K562 (cell line): ENCODE measurements around the gene SLC35E2B. TPM values are rescaled to one million over a fixed set of nuclear protein-coding genes. Genes with fewer than 3 reads are reported as not detected.

Experiments used
- CXXC5 ChIP-seq: fragments of 250-450 bp; sonication (Bioruptor Pico); IDR thresholded peaks from 2 replicates; pipeline ENCODE4 v1.8.0; 2022; ENCODE audit warnings: inconsistent platforms, mild to moderate bottlenecking, moderate library complexity
- ETS2 ChIP-seq: IDR thresholded peaks from 2 replicates; pipeline ENCODE4 v1.6.1; 2016; ENCODE audit warnings: borderline replicate concordance, missing genetic modification characterization, mild to moderate bottlenecking, moderate library complexity, missing compliant biosample characterization; ENCODE audit not compliant: poor library complexity, severe bottlenecking
- FIP1L1 ChIP-seq: fragments of 200-400 bp; formaldehyde crosslinking; IDR thresholded peaks from 2 replicates; pipeline ENCODE4 v1.6.1; 2018; ENCODE audit warnings: mild to moderate bottlenecking, low read depth, low read length; ENCODE audit not compliant: poor library complexity, severe bottlenecking
- GATAD2A ChIP-seq: fragments of 450-650 bp; IDR thresholded peaks from 2 replicates; pipeline ENCODE4 v1.6.1; 2017
- GATAD2B ChIP-seq: fragments of 450-650 bp; IDR thresholded peaks from 2 replicates; pipeline ENCODE4 v1.6.1; 2017; ENCODE audit warnings: mild to moderate bottlenecking, borderline replicate concordance
- HNRNPL ChIP-seq: fragments of 200-400 bp; formaldehyde crosslinking; IDR thresholded peaks from 2 replicates; pipeline ENCODE4 v1.6.1; 2017; ENCODE audit warnings: low read depth, mild to moderate bottlenecking, low read length
- KLF10 ChIP-seq: fragments of 250-450 bp; sonication (Bioruptor Pico); IDR thresholded peaks from 2 replicates; pipeline ENCODE4 v1.6.1; 2021; ENCODE audit warnings: matching md5 sums
- LCOR ChIP-seq: sonication (generic); formaldehyde crosslinking; IDR thresholded peaks from 2 replicates; pipeline ENCODE4 v1.8.0; 2022; ENCODE audit warnings: mild to moderate bottlenecking, missing genetic modification reagents
- NONO ChIP-seq, 2 experiments: fragments of 200-400 bp in 1 of 2; fragments of 450-650 bp in 1 of 2; formaldehyde crosslinking in 1 of 2; IDR thresholded peaks; 2 replicates each; pipeline ENCODE4 v1.6.1; 2017; ENCODE audit warnings: low read depth in 2 of 2, mild to moderate bottlenecking in 2 of 2, moderate library complexity in 2 of 2, low read length in 1 of 2
- NR2C2 ChIP-seq, 2 experiments: fragments of 200-800 bp in 1 of 2; sonication (Bioruptor generic) in 1 of 2; sonication (generic) in 1 of 2; formaldehyde crosslinking in 1 of 2; IDR thresholded peaks; 2 replicates each; pipeline versions ENCODE4 v1.6.1 to v1.8.0; 2016 to 2022; ENCODE audit warnings: mild to moderate bottlenecking in 1 of 2, missing compliant biosample characterization in 1 of 2, missing genetic modification characterization in 1 of 2, missing genetic modification reagents in 1 of 2
- RBM15 ChIP-seq: fragments of 200-400 bp; formaldehyde crosslinking; IDR thresholded peaks from 2 replicates; pipeline ENCODE4 v1.6.1; 2018; ENCODE audit warnings: mild to moderate bottlenecking, low read length, moderate library complexity; ENCODE audit not compliant: insufficient read depth
- RHOXF2B ChIP-seq: fragments of 250-450 bp; sonication (Bioruptor Pico); conservative IDR thresholded peaks from 2 replicates; pipeline ENCODE4 v1.5.1; 2021
- SAFB ChIP-seq: fragments of 200-400 bp; formaldehyde crosslinking; IDR thresholded peaks from 2 replicates; pipeline ENCODE4 v1.6.1; 2017; ENCODE audit warnings: low read depth, low read length, borderline replicate concordance
- SAP30 ChIP-seq: fragments of 200-600 bp; sonication (generic); IDR thresholded peaks from 2 replicates; pipeline ENCODE4 v1.6.1; 2012; ENCODE audit warnings: borderline replicate concordance, low read depth, mild to moderate bottlenecking, moderate library complexity, low read length, control low read depth, inconsistent platforms; ENCODE audit not compliant: insufficient read depth, poor library complexity, severe bottlenecking
- SREBF2 ChIP-seq: sonication (generic); formaldehyde crosslinking; IDR thresholded peaks from 2 replicates; pipeline ENCODE4 v1.4.0; 2020; ENCODE audit warnings: mild to moderate bottlenecking, missing genetic modification reagents
- TCF7 ChIP-seq: sonication (generic); IDR thresholded peaks from 2 replicates; pipeline ENCODE4 v1.6.1; 2016; ENCODE audit warnings: antibody characterized with exemption, borderline replicate concordance
- ZNF436 ChIP-seq: fragments of 250-450, 450-650 bp; sonication (Bioruptor Pico); formaldehyde crosslinking; IDR thresholded peaks from 2 replicates; pipeline ENCODE4 v1.7.0; 2020; ENCODE audit warnings: mild to moderate bottlenecking
- ZNF707 ChIP-seq: fragments of 250-450 bp; sonication (Bioruptor Pico); conservative IDR thresholded peaks from 2 replicates; pipeline ENCODE4 v1.8.0; 2022; ENCODE audit warnings: inconsistent platforms, mild to moderate bottlenecking, moderate library complexity
- ZNF780A ChIP-seq: fragments of 250-450 bp; sonication (Bioruptor Pico); IDR thresholded peaks from 2 replicates; pipeline ENCODE4 v1.5.0; 2021; ENCODE audit warnings: mild to moderate bottlenecking
- polyA plus RNA-seq, 8 experiments: library from polyadenylated mRNA; depleted of rRNA in 4 of 8; stranded (reverse) in 5 of 8; unstranded in 3 of 8; fragments of >200 nt; fragmentation: Nextera tagmentation in 2 of 8; fragmentation: Illumina TruSeq in 1 of 8; extraction: Ambion mirVana in 2 of 8; extraction: Trizol in 1 of 8; gene quantifications; 2 replicates each; pipeline versions ENCODE4 v1.2.1 to v1.2.3, GENCODE V29; 2011 to 2014; ENCODE audit warnings: inconsistent platforms in 1 of 8, missing spikeins in 1 of 8
- total RNA-seq, 7 experiments: library from RNA; depleted of rRNA in 6 of 7; stranded (reverse); fragments of >200 nt in 6 of 7; fragmentation: Illumina TruSeq in 2 of 7; extraction: Trizol in 2 of 7; gene quantifications; 2 replicates each; pipeline versions ENCODE4 v1.2.1 to v1.2.3, GENCODE V29; 2011 to 2021; ENCODE audit warnings: low replicate concordance in 1 of 7
- TF ChIP-seq, protein P1 (sequence below): sonication (generic); formaldehyde crosslinking; IDR thresholded peaks from 2 replicates; pipeline ENCODE4 v1.8.1; 2022; ENCODE audit warnings: missing genetic modification reagents
- TF ChIP-seq, protein P2 (sequence below): sonication (generic); formaldehyde crosslinking; IDR thresholded peaks from 2 replicates; pipeline ENCODE4 v1.8.0; 2022; ENCODE audit warnings: mild to moderate bottlenecking, missing genetic modification reagents
- TF ChIP-seq, protein P3 (sequence below): sonication (generic); formaldehyde crosslinking; IDR thresholded peaks from 2 replicates; pipeline ENCODE4 v1.8.1; 2022; ENCODE audit warnings: missing genetic modification reagents
- TF ChIP-seq, protein P4 (sequence below): conservative IDR thresholded peaks from 2 replicates; pipeline ENCODE4 v1.6.1; 2011; ENCODE audit warnings: low read depth, mild to moderate bottlenecking, low read length; ENCODE audit not compliant: control insufficient read depth

The SLC35E2B gene
- total and polyA plus RNA-seq, 9 of the 15 experiments (the other 6 are each of a cell fraction or from before 2014, with no cell fraction given), result 4.7 to 44.6 (median 20.7) TPM

DNA sequence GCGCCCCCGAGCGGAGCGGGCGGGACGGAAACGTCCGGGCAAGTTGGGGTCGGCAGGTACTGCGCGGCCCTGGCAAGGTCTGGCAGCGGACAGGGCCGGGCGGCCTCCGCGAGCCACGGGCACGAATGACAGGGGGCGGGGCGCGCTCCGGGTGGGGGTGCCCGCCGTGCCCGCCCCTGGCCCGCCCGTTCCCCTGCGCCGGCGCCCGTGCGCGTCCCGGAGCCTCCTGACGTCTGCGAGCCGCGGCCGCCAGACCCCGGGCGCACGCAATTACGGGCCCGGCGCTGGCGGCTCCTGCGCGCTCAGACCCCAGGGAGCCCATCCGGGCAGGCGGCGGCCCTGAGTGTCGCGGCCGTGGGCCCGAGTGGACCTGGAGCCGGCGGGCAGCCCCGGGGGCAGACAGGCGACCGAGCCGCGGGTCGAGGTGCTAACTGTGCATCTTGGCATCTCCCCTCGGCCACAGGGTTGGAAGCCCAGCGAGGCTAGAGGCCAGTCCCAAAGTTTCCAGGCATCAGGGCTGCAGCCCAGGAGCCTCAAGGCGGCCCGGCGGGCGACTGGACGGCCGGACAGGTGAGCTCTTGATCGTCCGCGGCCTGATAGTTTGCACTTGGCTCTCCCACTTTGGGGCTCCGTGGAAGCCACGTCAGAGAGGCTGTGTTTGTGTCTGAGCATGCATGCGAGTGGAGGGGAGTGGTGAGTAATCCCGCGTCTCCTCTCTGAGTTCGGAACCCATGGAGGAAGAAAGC, 76.4 kb downstream of the SLC35E2B start (continued):
- TF ChIP-seq, protein P1, sequence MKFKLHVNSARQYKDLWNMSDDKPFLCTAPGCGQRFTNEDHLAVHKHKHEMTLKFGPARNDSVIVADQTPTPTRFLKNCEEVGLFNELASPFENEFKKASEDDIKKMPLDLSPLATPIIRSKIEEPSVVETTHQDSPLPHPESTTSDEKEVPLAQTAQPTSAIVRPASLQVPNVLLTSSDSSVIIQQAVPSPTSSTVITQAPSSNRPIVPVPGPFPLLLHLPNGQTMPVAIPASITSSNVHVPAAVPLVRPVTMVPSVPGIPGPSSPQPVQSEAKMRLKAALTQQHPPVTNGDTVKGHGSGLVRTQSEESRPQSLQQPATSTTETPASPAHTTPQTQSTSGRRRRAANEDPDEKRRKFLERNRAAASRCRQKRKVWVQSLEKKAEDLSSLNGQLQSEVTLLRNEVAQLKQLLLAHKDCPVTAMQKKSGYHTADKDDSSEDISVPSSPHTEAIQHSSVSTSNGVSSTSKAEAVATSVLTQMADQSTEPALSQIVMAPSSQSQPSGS (CRISPR knock-in tag), result peak; percentile 41; the same call in 1 of the 2 replicates
- no peak for TF ChIP-seq RHOXF2B
- no peak for TF ChIP-seq SREBF2 (CRISPR knock-in tag)
- no peak for TF ChIP-seq TCF7
- TF ChIP-seq GATAD2A, result 0 out of 2 replicates have a peak, but pooled peaks have one; percentile 15
- TF ChIP-seq, protein P2, sequence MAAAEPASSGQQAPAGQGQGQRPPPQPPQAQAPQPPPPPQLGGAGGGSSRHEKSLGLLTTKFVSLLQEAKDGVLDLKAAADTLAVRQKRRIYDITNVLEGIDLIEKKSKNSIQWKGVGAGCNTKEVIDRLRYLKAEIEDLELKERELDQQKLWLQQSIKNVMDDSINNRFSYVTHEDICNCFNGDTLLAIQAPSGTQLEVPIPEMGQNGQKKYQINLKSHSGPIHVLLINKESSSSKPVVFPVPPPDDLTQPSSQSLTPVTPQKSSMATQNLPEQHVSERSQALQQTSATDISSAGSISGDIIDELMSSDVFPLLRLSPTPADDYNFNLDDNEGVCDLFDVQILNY (CRISPR knock-in tag), result no peak
- TF ChIP-seq ZNF780A, result no peak
- no peak; the same call in 1 of the 2 replicates for TF ChIP-seq NR2C2 (CRISPR knock-in tag; IDR thresholded peaks at IDR 0.05)
- TF ChIP-seq NR2C2 (tag; IDR thresholded peaks at IDR 0.05), result peak; percentile 84
- TF ChIP-seq ZNF707 (CRISPR knock-in tag), result no peak
- no peak for TF ChIP-seq ZNF436 (CRISPR knock-in tag)
- TF ChIP-seq, protein P3, sequence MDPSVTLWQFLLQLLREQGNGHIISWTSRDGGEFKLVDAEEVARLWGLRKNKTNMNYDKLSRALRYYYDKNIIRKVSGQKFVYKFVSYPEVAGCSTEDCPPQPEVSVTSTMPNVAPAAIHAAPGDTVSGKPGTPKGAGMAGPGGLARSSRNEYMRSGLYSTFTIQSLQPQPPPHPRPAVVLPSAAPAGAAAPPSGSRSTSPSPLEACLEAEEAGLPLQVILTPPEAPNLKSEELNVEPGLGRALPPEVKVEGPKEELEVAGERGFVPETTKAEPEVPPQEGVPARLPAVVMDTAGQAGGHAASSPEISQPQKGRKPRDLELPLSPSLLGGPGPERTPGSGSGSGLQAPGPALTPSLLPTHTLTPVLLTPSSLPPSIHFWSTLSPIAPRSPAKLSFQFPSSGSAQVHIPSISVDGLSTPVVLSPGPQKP (CRISPR knock-in tag), result 0 out of 2 replicates have a peak, but pooled peaks have one; percentile 5
- TF ChIP-seq RBM15, result no peak
- TF ChIP-seq FIP1L1, result peak; percentile 32
- TF ChIP-seq GATAD2B, result 0 out of 2 replicates have a peak, but pooled peaks have one; percentile 51
- peak; percentile 50; the same call in 1 of the 2 replicates for TF ChIP-seq CXXC5 (CRISPR knock-in tag)
- peak; percentile 12 for TF ChIP-seq SAP30
- TF ChIP-seq HNRNPL, result peak; percentile 72
- TF ChIP-seq KLF10 (CRISPR knock-in tag), result no peak
- no peak for TF ChIP-seq ETS2 (tag)
- no peak for TF ChIP-seq LCOR (CRISPR knock-in tag)
- TF ChIP-seq, protein P4, sequence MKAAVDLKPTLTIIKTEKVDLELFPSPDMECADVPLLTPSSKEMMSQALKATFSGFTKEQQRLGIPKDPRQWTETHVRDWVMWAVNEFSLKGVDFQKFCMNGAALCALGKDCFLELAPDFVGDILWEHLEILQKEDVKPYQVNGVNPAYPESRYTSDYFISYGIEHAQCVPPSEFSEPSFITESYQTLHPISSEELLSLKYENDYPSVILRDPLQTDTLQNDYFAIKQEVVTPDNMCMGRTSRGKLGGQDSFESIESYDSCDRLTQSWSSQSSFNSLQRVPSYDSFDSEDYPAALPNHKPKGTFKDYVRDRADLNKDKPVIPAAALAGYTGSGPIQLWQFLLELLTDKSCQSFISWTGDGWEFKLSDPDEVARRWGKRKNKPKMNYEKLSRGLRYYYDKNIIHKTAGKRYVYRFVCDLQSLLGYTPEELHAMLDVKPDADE, result no peak
- TF ChIP-seq SAFB, result 0 out of 2 replicates have a peak, but pooled peaks have one; percentile 36
- TF ChIP-seq NONO (IDR thresholded peaks at IDR 0.05; ENCODE audit: low read depth in 2 of 2, low read length in 1 of 2), result peak in 1 of 2 experiments; percentile 77; a peak in 1 of 4 replicates
